GM13977 (cell line): Measurements from ENCODE around the gene OXNAD1.

Experiments used
- DNase-seq: peaks from one replicate; pipeline ENCODE4 v3.0.0; 2012; ENCODE audit warnings: low spot score
- CTCF ChIP-seq: IDR thresholded peaks from 2 replicates; pipeline ENCODE4 v1.5.1; 2012; ENCODE audit warnings: mild to moderate bottlenecking, control low read depth; ENCODE audit not compliant: insufficient read depth; ENCODE audit errors: extremely low read depth, missing control alignments
- in situ Hi-C: fragments of 300-500 bp; cut with MboI; formaldehyde crosslinking; loops from one replicate; pipeline ENCODE4 v1.12.0; 2022; ENCODE audit warnings: low sequenced_read_pairs, low pct_unique_long_range_greater_than_20kb, mixed read lengths, inconsistent platforms; ENCODE audit not compliant: unreplicated experiment

OXNAD1 gene

DNA sequence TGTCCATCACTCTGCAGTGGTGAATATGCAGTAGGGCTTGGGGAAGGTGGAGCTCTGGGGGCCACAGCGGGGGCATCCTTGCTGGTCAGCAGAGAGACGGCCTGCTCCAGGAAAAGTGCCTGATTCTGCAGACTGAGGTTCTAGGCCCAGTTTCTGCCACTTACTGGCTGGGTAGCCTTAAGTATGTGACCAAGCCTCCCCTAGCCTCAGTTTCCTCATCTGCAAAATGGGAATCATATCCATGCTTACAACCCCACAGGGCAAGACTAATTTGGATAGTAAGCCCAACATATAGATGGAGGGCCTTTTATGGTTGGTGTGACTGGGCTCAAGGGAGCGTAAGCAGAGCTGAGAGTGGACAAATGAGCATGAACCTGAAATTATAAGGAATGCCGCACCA is 60.8 kb downstream of the OXNAD1 start:
- DNase-seq: no peak
- TF ChIP-seq CTCF: no peak
- in situ Hi-C loops: no loop called here

- DNase-seq: no peak
- in situ Hi-C loops: no loop called here
- no peak for TF ChIP-seq CTCF
Measured at GRCh38 chr3:16326724-16327349, 61.8 kb downstream of the OXNAD1 start.

GRCh38 chr3:16328124-16328523 is 63.1 kb downstream of the OXNAD1 start:
- no peak for TF ChIP-seq CTCF
- no peak for DNase-seq
- in situ Hi-C loops: no loop called here

DNA sequence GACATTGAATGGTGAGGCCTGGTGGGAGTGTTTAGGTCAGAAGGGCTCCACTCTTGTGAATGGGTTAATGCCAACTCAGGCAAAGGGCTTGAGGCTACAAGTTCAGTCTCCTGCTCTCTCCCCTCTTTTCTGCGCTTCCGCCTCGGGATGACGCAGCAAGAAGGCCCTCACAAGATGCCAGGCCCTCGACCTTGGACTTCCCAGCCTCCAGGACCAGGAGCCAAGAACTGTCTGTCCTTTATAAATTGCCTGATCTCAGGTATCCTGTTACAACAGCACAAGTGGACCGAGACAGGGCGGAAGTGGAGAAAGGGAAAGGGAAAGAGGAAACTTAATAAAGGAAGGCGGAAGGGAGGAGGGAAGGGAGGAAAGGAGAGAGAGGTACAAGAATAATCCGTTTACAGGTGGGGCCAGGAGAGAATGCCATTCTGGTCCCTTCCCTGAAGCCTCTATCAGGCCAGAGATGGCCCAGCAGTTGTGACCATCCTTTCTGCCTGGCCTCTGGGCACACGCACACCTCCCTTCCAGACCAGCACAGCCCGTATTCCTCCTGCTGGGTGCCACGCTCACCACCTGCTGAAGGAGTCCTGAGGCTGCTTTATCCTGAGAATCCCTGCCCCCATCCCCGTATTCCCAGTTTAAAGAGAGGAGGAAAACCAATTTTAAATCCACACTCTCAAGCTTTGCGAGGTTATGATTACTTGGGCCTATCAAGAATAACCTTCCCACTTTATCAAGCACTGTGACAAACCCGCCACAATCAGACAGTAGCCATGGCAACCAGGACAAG is 64.2 kb downstream of the OXNAD1 start:
- TF ChIP-seq CTCF: no peak
- in situ Hi-C loops: no loop called here
- DNase-seq: no peak

DNA sequence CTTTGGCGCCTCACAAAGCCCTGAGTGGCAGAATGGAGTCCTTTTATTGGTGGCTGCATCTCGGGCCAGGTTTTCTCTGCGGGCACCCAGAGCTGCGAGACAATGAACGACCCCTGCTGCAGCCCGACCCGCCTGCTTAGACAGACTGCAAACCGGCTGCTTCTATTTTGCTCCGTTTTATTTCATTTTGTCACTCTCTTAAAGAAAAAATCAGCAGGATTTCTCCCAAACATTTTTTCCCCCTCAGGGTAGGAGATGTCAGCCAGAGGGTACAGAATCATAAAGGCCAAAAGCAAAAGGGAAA is 64.8 kb downstream of the OXNAD1 start:
- no peak for DNase-seq
- no peak for TF ChIP-seq CTCF
- in situ Hi-C loops: no loop called here

DNA sequence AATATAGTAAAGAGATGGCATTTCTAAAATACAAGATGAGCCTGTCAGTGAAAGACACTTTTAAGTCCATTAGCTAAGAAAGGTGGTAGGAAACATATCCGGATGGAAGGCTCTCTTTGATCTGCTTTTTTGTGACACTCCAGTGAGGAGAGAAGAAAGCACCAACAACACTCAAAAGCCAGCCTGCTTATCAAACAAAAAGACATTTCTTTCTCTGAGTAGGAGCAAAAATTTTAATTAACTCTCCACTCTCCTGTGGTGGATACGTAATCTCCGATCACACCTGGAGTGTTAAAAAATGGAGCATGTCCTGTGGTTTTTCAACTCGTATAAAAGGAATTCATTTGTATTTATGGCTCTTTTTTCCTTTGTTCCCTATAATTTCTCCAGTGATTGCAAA is 65.3 kb downstream of the OXNAD1 start:
- no peak for TF ChIP-seq CTCF
- no peak for DNase-seq
- in situ Hi-C loops: no loop called here
